Measurements from ENCODE around the gene HMG20B.
A peak's percentile ranks its signal among the peaks of the same experiment; 100 is the strongest.

Gene HMG20B

DNA sequence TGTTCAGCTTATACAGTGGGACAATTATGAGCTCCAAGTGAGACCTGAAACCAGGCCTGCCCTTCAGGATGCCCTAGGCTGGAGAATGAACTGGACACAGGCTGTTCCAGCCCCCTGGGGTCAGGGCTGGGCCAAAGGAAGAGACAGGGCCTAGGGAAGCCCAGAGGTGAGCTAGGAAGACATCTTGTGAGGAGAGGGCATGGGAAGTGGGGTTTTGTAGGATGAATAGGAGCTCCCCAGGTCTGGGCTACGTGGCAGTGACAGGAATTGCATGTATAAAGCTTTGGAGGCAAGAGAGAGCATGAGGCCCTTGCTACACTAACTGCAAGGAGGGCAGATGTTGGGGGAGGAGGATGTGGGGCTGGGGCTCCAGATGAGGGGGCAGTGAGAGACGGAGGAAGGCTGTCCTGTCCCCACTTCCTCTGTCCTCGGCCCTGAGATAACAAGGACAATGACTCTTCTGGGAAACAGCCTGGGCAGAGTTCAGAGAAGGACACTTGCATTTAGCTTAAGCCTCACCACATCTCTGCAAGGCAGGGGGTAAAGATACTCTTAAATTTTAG is 35.4 kb downstream of the HMG20B start:
- no peak for DNase-seq

DNA sequence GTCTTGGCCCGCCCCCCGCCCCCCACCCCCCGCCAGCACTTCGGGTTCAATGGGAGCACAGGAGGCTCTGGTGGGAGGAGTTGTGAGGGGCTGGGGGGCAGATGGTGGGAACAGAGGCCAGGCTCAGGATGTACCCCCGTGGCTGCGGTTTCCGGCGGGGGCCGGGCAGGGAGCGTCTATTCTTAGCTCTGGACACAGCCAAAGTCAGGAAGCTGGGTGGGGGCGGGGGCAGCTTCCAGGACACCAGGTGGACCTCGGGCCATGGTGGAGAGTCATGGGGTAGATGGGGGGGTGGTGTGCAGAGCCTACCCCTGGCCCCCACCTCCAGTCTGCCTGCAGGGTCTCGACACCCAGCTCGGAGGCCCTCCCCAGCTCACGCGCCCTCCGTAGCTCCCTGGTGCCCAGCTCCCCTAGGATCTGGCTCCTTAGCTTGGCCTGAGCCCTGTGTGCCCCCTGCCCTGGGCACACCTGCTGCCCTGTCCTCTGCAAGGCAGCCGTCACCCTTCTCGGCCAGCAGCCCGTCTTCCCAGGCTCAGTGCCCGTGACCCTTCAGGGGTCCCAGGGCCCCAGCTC is 36.1 kb downstream of the HMG20B start:
- DNase-seq: no peak

DNA sequence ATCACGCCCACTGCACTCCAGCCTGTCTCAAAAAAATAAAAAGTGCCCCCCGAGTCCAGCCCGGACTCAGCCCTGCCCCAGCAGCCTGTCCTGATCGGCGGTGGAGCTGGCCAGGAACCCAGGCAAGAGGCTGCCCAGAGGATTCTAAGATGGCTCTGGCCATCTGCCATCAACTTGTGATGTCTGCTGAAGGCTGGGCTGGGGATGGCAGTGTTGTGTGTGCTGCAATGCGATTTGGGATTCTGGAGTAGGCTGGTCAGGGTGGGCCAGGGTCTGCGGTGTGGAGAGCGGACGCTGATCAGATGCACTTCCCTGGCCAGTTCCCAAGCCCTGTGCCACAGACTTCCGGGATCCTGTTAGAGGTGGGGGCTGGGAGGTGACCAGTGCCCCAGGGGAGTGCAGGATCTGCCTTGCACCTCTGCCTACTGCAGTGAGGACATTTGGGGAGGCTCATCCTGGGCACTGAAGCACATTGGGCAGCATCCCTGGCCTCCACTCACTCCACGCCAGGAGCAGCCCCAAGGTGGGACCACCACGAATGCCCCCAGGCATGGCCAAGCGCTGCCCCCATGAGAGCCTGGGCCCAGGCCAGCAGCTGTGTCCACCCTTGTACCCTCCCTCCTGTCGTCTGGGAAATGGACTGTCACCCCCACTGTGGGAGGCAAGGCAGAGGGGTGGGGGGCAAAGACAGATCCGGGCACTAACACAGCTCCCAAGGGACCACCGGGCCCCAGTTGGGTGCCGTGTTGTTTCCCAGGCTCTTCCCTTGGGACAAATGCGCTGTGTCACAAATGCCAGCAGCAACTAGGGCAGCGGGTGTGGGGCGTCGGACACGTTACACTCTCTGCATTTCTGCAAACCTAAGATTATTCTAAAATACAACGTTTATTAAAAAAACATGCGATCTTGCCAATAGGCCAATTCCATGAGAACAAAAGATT is 37.3 kb downstream of the HMG20B start:
- no peak for DNase-seq

DNA sequence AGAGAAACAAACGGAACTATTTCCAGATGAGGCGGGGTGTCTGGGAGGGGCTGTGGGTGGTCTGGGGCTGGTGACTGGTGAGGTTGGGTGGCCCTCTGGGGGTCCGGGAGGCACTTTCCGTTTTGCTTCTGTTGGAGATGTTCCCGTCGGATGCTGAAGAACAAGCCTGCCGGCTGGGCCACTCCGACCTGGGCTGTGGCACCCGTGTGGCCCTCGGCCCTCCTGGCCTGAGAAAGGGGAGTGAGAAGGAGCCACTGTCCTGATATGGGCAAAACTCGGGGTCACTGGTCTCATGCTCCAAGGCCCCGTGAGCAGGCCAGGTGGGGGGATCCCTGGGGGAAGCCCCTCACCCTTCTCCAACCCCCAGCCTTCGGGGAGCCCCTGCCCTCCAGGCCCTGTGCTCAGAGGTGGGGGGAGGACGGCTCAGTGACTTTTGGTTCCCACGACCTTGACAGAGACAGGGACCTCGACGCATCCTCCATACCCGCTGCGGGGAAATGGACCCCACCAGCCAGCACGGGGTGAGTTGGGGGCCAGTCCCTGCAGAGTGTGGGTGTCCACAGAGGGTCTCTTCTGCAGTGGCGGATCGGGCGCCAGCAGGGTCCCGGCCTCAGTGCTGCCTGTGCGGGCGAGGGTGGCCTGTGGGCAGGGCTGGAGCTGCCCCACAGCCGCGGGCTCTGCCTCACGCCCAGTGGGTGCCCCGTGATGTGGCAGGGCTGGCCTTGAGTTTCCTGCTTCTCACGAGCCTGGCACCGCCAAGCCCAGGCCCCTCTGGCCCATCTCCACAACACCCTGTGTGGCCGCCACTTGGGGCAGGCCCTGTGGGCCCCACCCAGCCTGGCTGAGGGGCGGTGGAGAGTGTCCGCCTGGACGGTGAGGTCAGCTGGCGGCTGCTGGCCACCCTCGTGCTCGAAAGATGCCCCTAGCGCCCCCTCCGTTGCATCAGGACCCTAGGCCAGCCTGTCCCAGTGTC is 38.3 kb downstream of the HMG20B start:
- DNase-seq: no peak

- DNase-seq: no peak
These were observed 39.1 kb downstream of the HMG20B start for GRCh38 chr19:3611841-3612240.

GRCh38 chr19:3612330-3612729 is 39.6 kb downstream of the HMG20B start:
- no peak for DNase-seq

DNA sequence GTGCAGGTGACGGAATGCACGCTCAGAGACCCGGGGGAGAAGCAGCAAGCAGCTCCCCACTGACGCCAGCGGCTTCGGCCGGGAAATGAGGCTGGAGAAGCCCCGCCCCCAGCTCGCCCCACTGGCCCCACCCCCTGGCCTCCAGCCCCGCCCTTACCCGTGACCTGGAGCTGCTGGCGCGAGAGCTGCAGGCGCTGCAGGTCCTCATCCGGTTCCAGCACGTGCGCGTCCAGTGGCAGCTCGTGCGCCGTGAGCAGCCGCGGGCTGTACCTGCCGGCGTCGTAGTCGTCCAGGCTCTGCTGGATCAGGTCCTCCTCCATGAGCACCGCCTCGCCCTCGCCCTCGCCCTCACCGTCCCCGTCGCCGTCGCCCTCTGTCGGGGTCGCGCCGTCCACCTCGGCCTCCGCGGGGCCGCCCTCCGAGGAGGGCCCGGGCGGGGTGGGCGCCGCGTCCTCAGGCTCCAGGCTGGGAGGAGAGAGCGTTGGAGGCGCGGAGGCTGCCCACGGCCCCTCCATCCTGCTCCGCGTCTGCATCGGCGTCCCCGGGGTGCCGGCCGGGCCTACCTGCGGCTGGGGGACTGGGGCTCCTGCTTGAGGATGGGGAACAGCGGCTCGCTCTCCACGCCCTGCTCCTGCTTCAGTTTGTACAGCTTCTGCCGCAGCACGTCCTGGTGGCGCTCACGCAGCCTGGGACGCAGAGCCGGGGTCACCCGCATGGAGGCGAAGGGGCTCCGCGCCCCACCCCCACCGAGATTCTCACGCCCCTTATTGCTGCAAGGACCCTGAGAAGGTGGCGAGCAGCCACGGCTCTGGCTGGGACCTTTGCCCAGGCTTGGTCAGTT is 40.4 kb downstream of the HMG20B start:
- DNase-seq: no peak

- DNase-seq: no peak
These were observed 41.3 kb downstream of the HMG20B start for GRCh38 chr19:3613818-3614661.

- DNase-seq: no peak
These were observed 42.2 kb downstream of the HMG20B start for GRCh38 chr19:3614858-3615505.

DNA sequence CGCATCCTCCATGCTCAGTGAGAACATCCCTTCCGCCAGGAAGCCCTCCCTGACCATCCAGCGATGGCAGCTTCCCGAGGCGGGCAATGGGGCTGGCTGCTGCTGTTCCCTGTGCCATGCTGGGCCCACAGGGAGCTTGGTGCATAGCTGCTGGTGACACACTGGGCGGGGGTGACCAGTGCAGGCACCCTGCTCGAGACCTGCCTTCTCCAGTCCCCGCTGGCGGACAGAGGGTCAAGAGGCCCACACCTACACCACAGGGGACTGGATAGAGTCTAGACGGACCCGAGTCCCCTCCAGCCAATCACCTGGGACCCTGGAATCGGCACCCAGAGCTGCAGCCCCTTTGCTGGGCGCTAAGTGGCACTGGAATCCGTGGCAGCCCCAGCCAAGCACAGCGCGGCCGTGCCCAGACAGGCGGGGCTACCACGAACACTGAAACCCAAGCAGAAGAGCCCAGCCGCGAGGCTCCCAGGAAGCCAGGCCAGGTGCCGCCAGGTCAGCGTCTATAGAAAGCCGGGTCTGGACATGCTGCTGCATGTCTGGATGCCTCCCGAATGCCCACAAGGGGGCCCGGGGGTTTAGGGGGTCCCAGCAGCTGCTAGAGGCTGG is 42.9 kb downstream of the HMG20B start:
- no peak for DNase-seq

DNA sequence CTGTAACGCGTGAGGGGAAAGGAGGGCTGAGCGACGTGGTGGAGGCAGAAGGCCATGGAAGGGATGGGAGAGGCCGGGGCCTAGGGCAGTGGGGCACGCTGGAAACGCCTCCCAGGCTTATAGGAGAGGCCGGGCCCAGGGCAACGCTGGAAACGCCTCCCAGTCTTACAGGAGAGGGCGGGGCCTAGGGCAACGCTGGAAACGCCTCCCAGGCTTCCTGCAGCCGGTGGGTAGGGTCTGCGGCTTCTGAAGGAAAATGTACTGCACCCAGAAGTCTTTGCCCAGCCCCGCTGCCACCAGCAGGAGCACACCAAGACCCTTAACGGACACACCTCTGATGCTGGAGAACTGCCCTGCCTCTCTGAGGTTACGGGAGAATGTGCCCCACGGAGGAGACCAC is 44.7 kb downstream of the HMG20B start:
- peak; percentile 27 for DNase-seq

GRCh38 chr19:3618144-3618810 is 45.5 kb downstream of the HMG20B start:
- DNase-seq: peak; percentile 56

- DNase-seq: no peak
These were observed 46.3 kb downstream of the HMG20B start for GRCh38 chr19:3618811-3619630.

DNA sequence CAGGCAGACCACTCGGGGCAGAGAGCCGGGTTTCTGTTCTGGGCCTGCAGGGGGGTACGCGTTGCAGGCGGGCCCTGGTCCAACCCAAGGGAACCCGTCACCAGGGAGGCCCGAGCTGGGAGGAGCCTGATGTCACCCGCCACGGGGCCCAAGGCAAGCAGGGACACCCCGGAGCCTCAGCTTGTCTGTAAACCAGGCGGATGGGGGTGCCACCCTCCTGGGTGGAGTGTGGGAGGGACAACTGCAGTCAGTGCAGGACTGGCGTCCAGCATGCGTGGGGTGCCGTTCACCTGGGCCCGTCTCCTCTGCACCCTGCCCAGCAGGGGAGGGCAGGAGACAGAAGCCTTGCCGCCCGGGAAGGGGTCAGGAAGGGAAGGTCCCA is 46.9 kb downstream of the HMG20B start:
- DNase-seq: no peak

DNA sequence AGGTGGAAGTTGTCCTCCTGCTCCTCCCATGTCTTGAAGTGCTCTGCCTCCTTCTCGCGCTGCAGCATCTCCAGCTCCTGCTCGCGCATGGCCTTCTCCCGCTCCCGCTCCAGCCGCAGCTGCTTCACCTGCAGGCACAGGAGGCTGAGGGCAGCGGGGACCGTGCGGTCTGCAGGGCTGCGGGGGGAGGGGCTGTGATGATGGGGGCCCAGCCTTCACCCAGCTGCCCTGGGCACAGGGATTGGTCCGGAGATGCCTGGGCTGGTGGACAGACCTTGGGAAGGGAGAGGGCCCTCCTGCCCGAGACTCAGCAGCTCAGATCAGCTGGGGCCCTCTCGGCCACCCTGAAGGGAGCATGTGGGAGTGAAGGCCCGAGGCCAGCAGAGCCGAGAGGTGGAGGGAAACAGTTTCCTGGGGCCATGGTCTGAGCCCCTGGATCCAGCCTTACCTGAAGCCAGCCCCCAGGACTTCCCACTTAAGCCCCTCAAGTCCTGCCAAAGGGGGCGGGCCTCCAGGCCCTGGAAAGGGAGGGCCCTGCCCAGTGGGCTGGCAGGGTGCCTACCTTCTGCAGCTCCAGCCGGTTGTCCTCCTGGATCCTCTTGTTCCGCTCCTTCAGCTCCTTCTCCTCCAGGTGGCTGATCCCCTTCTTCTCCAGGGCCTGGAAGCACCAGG is 47.5 kb downstream of the HMG20B start:
- DNase-seq: no peak

DNA sequence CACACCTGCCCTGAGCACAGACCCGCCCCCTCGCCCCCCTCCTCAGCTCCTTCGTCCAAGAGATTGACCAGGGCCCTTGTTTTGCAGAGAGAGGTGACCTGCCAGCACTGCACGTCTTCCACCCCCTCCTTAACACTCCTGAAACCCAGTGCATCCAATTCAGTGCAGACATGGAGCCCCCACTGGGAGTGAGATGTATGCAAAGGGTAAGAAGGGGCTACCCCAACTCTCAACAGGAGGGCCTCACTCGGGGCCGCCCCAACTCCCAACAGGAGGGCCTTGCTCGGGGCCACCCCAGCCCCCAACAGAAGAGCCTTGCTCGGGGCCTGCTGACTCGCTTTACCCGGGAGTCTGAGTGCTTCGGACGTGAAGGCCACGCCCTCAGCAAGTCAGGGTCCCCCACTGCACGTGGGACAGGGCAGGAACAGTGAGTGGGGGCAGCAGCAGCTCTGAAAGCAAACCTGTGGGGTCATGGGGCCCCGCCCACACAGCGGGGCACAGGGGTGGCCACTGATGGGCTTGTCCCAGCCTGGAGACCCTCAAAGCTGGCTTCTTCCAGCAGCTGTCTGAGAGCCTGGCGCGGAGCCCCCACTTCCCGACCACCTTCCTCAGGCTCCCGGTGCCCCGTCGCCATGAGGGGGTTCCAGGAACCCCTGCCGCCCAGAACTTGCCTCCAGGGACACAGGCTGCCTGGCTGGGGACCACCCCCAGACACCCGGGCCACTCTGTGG is 48.2 kb downstream of the HMG20B start:
- no peak for DNase-seq

- no peak for DNase-seq
These were observed 48.9 kb downstream of the HMG20B start for GRCh38 chr19:3621689-3622088.
